GM15510 (cell line): ENCODE results near the gene CLTB.

Experiments used
- POLR2A ChIP-seq: IDR thresholded peaks from 3 replicates; pipeline ENCODE4 v1.6.1; 2011; ENCODE audit warnings: borderline replicate concordance; ENCODE audit not compliant: insufficient read length; ENCODE audit errors: extremely low read depth

Gene CLTB, protein sequence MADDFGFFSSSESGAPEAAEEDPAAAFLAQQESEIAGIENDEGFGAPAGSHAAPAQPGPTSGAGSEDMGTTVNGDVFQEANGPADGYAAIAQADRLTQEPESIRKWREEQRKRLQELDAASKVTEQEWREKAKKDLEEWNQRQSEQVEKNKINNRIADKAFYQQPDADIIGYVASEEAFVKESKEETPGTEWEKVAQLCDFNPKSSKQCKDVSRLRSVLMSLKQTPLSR

DNA sequence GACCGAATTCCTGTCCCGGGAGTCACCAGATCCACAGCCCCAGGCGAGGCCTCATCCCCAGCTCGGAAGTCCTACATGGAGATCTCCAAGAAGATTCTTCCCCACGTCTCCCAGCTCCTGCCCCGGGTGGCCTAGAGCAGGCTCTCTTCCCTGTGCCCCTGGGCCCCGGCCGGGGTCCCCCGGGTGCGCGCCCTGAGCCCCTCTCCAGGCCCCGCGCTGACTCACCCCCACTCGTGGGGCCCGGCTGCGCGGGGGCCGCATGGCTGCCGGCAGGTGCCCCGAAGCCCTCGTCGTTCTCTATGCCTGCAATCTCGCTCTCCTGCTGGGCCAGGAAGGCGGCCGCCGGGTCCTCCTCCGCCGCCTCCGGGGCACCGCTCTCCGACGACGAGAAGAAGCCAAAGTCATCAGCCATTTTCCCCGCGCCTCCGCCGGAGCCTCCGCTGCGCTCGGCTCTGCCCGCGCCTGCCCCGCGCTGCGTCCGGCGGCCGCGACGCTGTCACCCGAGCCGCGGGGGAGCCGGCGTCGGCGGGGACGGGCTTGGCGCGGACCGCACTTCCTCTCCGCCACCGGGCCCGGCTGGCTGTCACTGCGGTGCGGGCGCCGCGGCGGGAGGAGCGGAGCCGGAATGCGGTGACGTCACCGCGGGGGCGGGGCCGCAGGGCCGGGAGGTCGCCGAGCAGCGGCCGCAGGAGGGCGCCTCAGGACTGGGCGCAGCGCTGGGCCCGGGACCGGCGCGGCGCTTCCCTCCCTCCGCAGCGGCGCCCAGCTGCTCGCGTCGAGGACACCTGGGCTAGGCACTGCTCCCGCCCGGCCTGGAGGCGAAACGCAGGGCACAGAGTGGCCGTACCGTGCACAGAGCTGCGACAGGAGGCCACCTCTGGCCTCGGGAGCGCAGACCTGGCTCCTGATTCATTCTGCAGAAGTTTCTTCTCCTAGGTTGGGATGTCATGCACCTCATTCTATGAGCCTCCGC lies at the start of gene CLTB:
TSS of gene CLTB (minus strand) at position 588 of the 973 bp plus-strand sequence. CDS start at position 412, 176 bp downstream.
- TF ChIP-seq POLR2A = peak; percentile 75

DNA sequence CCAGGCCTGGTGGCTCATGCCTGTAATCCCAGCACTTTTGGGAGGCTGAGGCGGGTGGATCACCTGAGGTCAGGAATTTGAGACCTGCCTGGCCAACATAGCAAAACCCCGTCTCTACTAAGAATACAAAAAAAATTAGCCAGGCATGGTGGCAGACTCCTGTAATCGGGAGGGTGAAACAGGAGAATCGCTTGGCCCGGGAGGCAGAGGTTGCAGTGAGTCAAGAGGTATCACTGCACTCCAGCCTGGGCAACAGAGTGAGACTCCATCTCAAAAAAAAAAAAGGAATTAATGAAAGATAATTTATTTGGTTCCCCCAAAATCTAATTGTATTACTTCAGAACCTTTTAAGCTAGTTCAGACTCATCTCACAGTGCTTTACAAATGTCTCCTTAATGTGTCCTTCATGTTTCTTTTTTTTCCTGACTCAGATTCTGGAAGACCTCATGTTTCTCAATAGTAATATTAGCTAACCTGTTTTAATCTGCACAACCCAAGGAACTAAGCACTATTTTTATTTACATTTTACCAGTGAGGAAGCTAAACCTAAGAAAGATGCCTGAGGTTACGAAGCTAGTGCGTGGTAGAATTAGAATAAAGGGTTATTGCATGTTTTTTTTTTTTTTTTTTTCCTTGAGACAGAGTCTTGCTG lies 46.9 kb upstream of the CLTB start:
- TF ChIP-seq POLR2A = no peak

DNA sequence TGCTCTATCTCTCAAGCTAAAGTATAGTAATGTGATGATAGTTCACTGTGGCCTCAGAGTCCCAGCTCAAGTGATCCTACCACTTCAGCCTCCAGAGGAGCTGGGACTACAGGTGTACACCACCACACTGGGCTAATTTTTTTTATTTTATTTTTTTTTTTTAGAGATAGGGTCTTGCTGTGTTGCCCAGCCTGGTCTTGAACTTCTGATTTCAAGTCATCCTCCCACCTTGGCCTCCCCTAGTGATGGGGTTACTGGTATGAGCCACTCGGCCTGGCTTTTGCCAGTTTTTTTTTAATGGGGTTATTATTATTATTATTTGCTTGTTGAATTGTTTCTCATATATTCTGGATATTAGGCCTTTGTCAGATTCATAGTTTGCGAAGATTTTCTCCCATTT lies 45.0 kb upstream of the CLTB start:
- no peak for TF ChIP-seq POLR2A

DNA sequence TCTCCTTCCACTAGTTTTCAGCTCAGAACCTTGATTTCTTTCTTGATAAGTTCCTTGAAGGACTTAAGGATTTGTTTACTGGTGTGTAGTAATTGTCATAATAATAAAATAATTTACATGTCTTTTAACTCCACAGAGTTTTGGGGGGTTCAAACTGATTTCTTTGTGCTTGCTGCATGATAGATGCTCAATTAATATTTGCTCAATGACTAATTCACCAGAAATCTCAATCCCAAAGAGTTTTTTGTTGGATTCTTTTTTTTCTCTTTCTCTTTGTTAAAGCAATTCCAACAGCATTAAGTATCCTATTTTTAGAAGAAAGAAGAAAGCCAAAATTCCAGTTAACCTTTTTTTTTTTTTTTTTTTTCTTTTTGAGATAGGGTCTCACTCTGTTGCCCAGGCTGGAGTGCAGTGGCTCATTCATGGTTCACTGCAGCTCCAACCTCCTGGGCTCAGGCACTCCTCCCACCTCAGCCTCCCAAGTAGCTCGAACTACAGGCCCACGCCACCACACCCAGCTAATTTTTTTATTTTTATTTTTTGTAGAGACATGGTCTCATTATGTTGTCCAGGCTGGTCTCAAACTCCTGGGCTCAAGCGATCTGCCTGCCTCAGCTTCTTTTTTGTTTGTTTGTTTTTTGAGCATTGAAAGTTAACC lies 42.7 kb upstream of the CLTB start:
- TF ChIP-seq POLR2A = no peak

DNA sequence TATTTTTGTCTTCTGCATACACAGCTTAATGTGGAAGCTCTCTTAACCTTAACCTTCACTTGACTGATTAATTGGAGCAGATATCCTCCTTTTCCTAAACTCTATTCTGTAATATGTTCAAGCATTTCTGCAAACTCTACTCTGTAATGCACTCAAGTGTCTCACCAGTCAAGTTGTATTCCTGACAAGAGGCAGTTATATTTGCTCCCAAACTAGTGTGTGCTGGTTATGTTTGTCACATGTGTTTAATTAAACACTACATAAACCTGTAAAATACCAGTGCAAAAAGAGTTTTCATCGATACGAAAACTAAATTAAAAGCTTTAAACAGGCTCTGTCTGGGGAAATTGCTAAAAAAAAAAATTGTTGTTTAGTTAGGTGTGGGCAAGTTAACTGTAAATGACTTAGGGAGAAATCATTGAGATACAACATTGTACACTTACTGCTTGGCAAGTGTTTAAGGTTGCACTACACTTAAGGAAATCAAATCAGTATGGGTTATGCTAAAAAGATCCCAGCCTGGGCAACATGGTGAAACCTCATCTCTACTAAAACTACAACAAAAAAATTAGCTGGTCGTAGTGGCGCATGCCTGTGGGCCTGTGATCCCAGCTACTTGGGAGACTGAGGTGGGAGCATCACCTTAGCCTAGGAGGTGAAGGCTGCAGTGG lies 38.5 kb upstream of the CLTB start:
- TF ChIP-seq POLR2A = no peak

DNA sequence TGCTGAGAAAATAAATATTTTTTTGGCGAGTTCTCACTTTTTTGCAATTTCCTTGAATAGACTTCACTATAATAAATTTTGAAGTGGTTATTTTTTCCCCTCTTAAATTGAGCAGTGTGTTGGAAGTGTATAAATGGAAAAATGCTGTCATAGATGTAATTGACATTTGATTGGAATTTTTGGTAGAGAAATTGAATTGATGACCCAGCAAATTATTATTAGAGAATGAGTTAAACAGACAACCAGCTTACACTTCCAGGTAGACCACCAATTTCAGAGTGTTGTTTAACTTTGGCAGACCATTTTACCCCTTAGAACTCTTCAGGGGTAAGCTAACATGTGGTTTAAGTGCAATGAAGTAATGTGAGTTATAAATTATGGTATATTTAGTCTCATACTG lies 33.7 kb upstream of the CLTB start:
- no peak for TF ChIP-seq POLR2A

DNA sequence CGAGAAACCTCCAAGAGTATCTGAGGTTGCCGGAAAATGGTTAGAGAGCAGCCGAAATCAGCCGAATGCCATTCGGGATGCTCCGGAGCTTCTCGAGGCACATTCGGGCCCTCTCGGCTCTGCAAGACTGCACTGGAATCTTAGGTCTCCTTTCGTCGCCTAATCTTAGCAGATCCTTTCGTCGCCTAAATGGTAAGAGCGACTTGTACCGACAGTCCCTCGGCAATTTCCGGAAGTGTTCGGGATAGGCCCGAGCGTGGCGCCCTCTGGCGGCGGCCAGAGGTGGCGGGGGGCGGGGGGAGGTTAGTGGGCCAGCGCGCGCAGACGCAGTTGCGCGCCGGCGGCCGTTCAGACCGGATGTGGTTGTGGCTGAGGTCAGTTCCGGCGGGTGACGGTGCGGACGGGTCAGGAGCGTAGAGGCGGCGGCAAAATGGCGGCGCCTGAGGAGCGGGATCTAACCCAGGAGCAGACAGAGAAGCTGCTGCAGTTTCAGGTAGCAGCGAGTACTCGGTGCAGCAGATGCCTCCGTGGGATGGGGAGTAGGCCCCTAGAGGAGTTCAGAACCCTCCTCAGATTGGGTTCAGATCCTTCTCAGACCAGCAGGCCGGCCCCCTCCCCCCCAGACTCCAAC lies 31.8 kb upstream of the CLTB start, which contains the start of gene FAF2:
TSS of gene FAF2 (plus strand) at position 408 of the 631 bp plus-strand sequence. CDS start at position 431, 23 bp downstream.
- TF ChIP-seq POLR2A = peak; percentile 77

DNA sequence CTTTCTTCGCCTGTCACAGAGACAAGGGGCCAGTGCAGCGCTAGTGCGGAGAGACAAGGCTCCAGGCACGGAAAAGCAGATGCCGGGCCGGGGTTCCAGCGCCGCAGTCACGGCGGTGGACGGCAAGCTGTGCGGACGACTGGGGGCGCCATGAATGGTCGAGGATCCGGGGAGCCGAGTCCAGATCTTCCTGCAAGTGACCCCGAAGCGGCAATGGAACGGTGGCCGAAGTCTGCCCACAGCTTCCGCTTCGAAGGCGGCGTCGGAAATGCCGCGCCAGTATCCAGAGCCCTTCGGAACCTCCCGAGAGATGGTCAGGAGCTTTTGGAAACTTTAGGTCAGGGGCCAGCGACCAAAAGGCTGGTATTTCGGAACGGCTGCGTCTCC lies 31.2 kb upstream of the CLTB start:
- peak; percentile 42 for TF ChIP-seq POLR2A

DNA sequence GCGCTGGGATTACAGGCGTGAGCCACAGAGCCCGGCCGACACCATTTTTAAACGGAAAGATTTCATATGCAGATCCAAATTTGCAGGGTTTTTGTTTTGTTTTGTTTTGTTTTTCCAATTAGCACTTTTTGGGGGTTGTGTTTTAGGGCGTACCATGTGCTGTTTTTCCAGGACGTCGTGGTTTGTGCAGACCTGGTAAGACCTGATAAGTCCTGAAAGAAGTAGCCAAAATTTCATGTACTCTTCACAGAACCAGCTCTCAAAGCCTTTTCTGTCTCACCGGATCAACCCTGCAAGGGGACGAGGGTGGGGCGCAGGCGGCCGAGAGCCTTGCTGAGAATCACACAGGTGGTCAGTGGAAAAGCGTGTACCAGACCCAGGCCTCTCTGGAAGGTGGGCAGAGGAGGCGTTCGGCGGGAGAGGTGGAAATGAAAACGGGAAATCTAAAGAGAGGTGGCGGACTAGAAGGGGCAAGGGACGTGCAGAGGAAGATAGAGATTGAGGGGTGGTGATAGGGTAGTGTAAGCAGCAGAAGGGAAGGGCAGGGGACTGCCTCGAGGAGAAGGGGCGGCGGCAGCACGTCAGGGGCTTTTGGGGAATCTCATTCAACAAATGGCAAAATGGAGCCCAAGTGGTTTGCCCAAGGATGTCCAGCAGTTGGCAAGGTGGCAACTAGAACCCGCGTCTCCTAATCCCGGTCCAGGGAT lies 30.7 kb upstream of the CLTB start:
- no peak for TF ChIP-seq POLR2A

DNA sequence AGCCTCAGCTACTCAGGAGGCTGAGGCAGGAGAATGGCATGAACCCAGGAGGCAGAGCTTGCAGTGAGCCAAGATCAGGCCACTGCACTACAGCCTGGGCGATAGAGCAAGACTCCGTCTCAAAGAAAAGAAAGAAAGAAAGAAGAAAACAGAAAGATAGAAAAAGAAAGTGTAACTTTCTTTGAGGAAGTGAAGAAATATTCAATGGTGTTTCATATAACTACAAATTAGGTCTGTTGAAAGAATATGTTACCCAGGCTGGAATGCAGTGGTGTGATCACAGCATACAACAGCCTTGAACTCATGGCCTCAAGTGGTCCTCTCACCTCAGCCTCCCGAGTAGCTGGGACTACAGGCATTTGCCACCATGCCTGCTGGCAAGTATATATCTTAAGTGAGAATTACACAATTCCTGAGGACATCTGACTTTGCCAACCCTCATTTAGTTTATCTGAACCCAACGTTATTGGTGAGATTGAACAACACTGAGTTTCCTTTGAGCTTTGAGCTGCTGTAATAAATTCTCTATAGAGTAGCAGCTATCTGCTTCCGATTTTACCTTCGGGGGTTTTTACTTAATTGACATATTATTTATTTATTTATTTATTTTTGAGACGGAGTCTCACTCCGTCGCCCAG lies 29.8 kb upstream of the CLTB start:
- no peak for TF ChIP-seq POLR2A

DNA sequence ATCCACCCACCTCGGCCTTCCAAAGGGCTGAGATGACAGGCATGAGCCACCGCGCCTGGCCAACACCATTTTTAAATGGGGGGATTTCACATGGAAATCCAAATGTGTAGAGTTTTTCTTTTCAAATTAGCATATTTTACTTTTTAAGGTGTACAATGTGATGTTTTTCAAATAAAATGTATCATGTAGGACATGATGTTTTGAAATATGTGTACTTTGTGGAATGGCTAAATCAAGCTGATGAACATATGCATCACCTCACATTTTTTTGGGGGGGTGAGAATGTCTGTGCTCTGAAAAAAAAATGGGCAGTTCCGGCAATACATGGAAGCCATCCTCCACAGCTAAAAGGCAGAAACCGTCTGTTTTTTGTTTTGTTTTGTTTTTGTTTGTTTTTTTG lies 28.4 kb upstream of the CLTB start:
- TF ChIP-seq POLR2A = no peak

DNA sequence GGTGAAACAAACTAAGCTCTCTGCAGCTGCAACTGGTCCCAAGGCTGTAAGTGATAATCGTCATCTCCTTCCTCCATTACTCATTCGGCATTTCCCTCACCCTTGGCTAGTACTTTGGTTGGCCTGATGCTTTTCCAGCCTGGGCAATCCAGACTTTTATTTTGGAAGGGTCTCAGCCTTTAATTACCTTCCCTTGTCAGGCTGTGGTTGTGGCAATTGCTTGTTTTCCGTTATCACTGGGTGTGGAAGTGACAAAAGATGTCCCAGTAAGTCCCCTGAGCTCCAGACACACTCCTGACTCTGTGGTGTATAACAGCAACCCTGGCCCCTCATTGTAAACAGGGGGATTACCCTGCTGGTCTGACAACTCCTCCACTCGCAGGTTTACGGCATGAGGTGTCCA lies 25.6 kb upstream of the CLTB start:
- no peak for TF ChIP-seq POLR2A
